ENCODE data around the gene NCK2. TPM values are rescaled to one million over a fixed set of nuclear protein-coding genes. Genes with fewer than 3 reads are reported as not detected.

NCK2 gene
- total RNA-seq, 4 donors from 2014 or later: 46.0 to 62.6 (median 55.3) TPM

DNA sequence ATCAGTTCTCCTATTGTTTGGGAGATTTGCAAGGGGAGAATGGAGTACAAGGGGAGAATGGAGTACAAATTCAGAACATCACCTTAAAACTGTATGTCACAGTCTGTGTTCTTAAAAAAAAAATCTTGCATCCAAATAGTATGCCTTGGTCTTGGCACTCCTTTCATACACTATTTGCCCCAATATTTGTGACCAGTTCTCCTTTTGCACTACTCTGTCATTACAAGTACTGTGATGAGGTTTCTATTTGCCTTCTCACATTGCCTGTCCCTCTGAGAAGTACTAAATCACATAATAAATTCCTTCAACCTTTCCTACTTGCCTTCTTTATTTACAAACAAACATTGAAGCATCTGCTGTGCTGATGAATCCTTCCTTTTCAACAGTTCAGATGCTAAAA lies 36.0 kb upstream of the NCK2 start:
- Histone ChIP-seq H3K36me3 (no peaks in the 10 kb centered on the region), H3K4me3 (replicated peaks in 1 of 3) (no peak overlapping the region), H3K27me3 (no peaks in the 10 kb centered on the region), H3K27ac (no peak overlapping the region), H3K4me1 (no peaks in the 10 kb centered on the region), H3K9me3 (no peaks in the 10 kb centered on the region)
- TF ChIP-seq, protein P1, sequence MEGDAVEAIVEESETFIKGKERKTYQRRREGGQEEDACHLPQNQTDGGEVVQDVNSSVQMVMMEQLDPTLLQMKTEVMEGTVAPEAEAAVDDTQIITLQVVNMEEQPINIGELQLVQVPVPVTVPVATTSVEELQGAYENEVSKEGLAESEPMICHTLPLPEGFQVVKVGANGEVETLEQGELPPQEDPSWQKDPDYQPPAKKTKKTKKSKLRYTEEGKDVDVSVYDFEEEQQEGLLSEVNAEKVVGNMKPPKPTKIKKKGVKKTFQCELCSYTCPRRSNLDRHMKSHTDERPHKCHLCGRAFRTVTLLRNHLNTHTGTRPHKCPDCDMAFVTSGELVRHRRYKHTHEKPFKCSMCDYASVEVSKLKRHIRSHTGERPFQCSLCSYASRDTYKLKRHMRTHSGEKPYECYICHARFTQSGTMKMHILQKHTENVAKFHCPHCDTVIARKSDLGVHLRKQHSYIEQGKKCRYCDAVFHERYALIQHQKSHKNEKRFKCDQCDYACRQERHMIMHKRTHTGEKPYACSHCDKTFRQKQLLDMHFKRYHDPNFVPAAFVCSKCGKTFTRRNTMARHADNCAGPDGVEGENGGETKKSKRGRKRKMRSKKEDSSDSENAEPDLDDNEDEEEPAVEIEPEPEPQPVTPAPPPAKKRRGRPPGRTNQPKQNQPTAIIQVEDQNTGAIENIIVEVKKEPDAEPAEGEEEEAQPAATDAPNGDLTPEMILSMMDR (IDR thresholded peaks at IDR 0.05): no peak
- TF ChIP-seq POLR2A (IDR thresholded peaks at IDR 0.05): no peak
- no peak for DNase-seq
- intact Hi-C loops (cut with DNase I): no loop called here

DNA sequence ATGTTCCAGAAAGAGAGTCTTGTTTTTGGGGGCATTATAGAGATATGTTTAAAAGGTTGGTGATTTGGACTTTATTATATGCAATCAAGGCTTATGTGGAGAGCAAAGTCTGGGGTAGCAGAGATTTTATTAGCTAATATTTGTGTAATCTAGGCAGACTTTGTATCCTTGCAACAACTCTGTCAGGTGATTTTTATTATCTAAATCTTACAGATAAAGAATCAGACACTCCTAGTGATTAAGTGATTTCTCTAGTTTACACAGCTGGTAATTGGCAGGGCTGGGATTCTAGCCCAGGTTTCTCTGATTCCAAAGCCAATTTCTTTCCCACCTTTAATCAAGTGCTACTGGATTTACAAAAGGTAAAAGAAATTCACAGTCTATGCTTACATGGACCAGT lies 33.3 kb upstream of the NCK2 start:
- DNase-seq: no peak
- no peak overlapping the region for H3K4me3 ChIP-seq (replicated peaks in 1 of 3)
- no peaks in the 10 kb centered on the region for H3K4me1 ChIP-seq
- no peak for TF ChIP-seq POLR2A (IDR thresholded peaks at IDR 0.05)
- TF ChIP-seq, protein P1 (IDR thresholded peaks at IDR 0.05): no peak
- H3K27ac ChIP-seq: no peak overlapping the region
- no peaks in the 10 kb centered on the region for H3K36me3 ChIP-seq
- no peaks in the 10 kb centered on the region for H3K27me3 ChIP-seq
- intact Hi-C loops (cut with DNase I): no loop called here
- no peaks in the 10 kb centered on the region for H3K9me3 ChIP-seq

GRCh38 chr2:105712166-105712915 lies 32.4 kb upstream of the NCK2 start:
- TF ChIP-seq POLR2A (IDR thresholded peaks at IDR 0.05): no peak
- TF ChIP-seq, protein P1 (IDR thresholded peaks at IDR 0.05): no peak
- Histone ChIP-seq H3K9me3 (no peaks in the 10 kb centered on the region), H3K36me3 (no peaks in the 10 kb centered on the region), H3K27ac (no peak overlapping the region), H3K27me3 (no peaks in the 10 kb centered on the region), H3K4me3 (replicated peaks in 1 of 3) (no peak overlapping the region), H3K4me1 (no peaks in the 10 kb centered on the region)
- intact Hi-C loops (cut with DNase I): no loop called here
- 74 to 77% methylated on average over 5 of the region's 5 CpGs for WGBS, 2 donors
- DNase-seq: no peak

- TF ChIP-seq, protein P1 (IDR thresholded peaks at IDR 0.05): no peak
- no peak for TF ChIP-seq POLR2A (IDR thresholded peaks at IDR 0.05)
- H3K9me3 ChIP-seq: no peaks in the 10 kb centered on the region
- no peaks in the 10 kb centered on the region for H3K4me1 ChIP-seq
- DNase-seq: no peak
- no peak overlapping the region for H3K27ac ChIP-seq
- H3K27me3 ChIP-seq: no peaks in the 10 kb centered on the region
- intact Hi-C loops (cut with DNase I): no loop called here
- no peaks in the 10 kb centered on the region for H3K36me3 ChIP-seq
- H3K4me3 ChIP-seq (replicated peaks in 1 of 3): no peak overlapping the region
- WGBS, 2 donors: 87 to 92% methylated on average over 6 of the region's 6 CpGs
Measured at GRCh38 chr2:105712981-105713596, 31.6 kb upstream of the NCK2 start.

GRCh38 chr2:105714141-105714540 lies 30.6 kb upstream of the NCK2 start:
- WGBS, 2 donors: 83 to 86% methylated on average over 6 of the region's 6 CpGs

More at GRCh38 chr2:105714141-105714540, 30.6 kb upstream of the NCK2 start:
- no peak overlapping the region for H3K27ac ChIP-seq
- TF ChIP-seq POLR2A (IDR thresholded peaks at IDR 0.05): no peak
- TF ChIP-seq, protein P1 (IDR thresholded peaks at IDR 0.05): no peak
- H3K4me1 ChIP-seq: no peaks in the 10 kb centered on the region
- H3K9me3 ChIP-seq: no peaks in the 10 kb centered on the region
- intact Hi-C loops (cut with DNase I): no loop called here
- no peaks in the 10 kb centered on the region for H3K36me3 ChIP-seq
- H3K27me3 ChIP-seq: no peaks in the 10 kb centered on the region
- DNase-seq: no peak
- no peak overlapping the region for H3K4me3 ChIP-seq (replicated peaks in 1 of 3)

Data from thyroid gland (tissue), 4 donors.